Astrocyte of the hippocampus (primary cell): Measurements from ENCODE around the gene SDK2.

Experiments used
- DNase-seq: peaks from one replicate; pipeline ENCODE4 v3.0.0; 2011; ENCODE audit warnings: low read depth, low spot score

SDK2 gene

GRCh38 chr17:73653810-73654209 is 9.6 kb upstream of the SDK2 start:
- no peak for DNase-seq

- DNase-seq: no peak
These were observed 8.7 kb upstream of the SDK2 start for GRCh38 chr17:73652886-73653480.

GRCh38 chr17:73650617-73651200 is 6.5 kb upstream of the SDK2 start:
- no peak for DNase-seq

- no peak for DNase-seq
These were observed 5.9 kb upstream of the SDK2 start for GRCh38 chr17:73650140-73650539.

- DNase-seq: no peak
These were observed 4.7 kb upstream of the SDK2 start for GRCh38 chr17:73648974-73649373.

- no peak for DNase-seq
These were observed 4.2 kb upstream of the SDK2 start for GRCh38 chr17:73648543-73648820.

GRCh38 chr17:73647772-73648542 is 3.7 kb upstream of the SDK2 start:
- DNase-seq: no peak

GRCh38 chr17:73647301-73647695 is 3.1 kb upstream of the SDK2 start:
- DNase-seq: no peak

- no peak for DNase-seq
These were observed 2.4 kb upstream of the SDK2 start for GRCh38 chr17:73646409-73647300.

GRCh38 chr17:73645050-73645871 is 1.0 kb upstream of the SDK2 start:
- DNase-seq: peak; percentile 81

GRCh38 chr17:73643852-73644144 is 447 bp downstream of the SDK2 start:
- DNase-seq: no peak

GRCh38 chr17:73643001-73643851 is 1.0 kb downstream of the SDK2 start:
- peak; percentile 53 for DNase-seq

GRCh38 chr17:73642659-73643000 is 1.6 kb downstream of the SDK2 start:
- no peak for DNase-seq

- DNase-seq: no peak
These were observed 2.2 kb downstream of the SDK2 start for GRCh38 chr17:73641826-73642600.

- DNase-seq: no peak
These were observed 3.6 kb downstream of the SDK2 start for GRCh38 chr17:73640691-73641090.

- DNase-seq: peak; percentile 21
These were observed 4.3 kb downstream of the SDK2 start for GRCh38 chr17:73639932-73640331.

- DNase-seq: peak; percentile 34
These were observed 4.9 kb downstream of the SDK2 start for GRCh38 chr17:73639322-73639721.

GRCh38 chr17:73638556-73638955 is 5.7 kb downstream of the SDK2 start:
- DNase-seq: no peak

- DNase-seq: no peak
These were observed 6.4 kb downstream of the SDK2 start for GRCh38 chr17:73637866-73638265.
